Embryonic facial prominence (tissue), 1 donor: ENCODE results near the gene RAP1A.
"Not testable (repeated sequence)": the region's sequence is repeated elsewhere in the genome, so short reads cannot be mapped to it uniquely, and the experiment has no call there.

ENCODE experiments used
- DNase-seq: peaks from one replicate; pipeline ENCODE4 v3.0.0-alpha.2; 2016; ENCODE audit errors: extremely low spot score

Gene RAP1A

GRCh38 chr1:111737216-111738132 lies 117.9 kb downstream of the RAP1A start:
- no peak for DNase-seq

GRCh38 chr1:111738133-111738435 lies 118.5 kb downstream of the RAP1A start:
- DNase-seq: no peak

- DNase-seq: no peak
Observed at GRCh38 chr1:111738436-111739193, 119.0 kb downstream of the RAP1A start.

DNA sequence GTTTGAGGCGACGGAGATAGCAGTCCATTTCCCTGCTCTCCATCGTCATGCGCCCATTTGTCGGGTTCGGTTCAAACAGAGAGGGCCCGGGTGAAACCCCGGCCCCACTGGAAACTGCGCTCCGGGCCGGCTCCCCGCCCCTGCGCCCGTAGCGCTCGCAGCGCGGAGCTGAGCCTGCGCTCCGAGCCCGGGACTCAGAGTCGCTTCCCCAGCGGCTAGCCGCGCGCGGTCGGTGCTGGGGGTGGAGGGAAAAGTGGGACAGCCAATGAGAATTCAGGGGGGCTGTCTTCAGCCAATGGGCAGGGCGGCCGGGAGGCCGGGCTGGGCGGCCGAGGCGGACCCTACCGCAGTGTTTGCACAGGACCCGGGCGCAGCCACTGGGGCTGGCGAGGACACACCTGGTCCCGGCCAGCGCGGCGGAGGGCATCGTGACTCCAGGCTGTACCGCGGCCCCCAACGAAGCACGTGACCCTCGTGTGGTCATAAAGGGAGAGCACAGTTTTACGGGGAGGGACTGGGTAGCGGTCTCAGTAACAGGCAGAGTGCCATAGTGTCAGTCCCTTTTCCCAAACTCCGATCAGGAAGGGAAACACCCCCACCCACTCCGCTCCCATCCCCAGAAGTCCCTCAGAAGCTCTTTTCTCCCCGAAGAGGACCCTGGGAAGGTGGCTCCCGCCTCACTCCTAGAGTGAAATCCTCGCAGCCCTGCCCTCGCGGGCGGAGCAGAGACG lies 119.8 kb downstream of the RAP1A start, which contains the start of gene INKA2:
INKA2 (minus strand) TSS at position 202 of the 731 bp plus-strand sequence; CDS start at position 49, 153 bp downstream.
- DNase-seq: no peak

GRCh38 chr1:111739925-111740765 lies 120.6 kb downstream of the RAP1A start:
- no peak for DNase-seq

- DNase-seq: not testable (repeated sequence)
Observed at GRCh38 chr1:111742292-111742691, 122.7 kb downstream of the RAP1A start.

DNA sequence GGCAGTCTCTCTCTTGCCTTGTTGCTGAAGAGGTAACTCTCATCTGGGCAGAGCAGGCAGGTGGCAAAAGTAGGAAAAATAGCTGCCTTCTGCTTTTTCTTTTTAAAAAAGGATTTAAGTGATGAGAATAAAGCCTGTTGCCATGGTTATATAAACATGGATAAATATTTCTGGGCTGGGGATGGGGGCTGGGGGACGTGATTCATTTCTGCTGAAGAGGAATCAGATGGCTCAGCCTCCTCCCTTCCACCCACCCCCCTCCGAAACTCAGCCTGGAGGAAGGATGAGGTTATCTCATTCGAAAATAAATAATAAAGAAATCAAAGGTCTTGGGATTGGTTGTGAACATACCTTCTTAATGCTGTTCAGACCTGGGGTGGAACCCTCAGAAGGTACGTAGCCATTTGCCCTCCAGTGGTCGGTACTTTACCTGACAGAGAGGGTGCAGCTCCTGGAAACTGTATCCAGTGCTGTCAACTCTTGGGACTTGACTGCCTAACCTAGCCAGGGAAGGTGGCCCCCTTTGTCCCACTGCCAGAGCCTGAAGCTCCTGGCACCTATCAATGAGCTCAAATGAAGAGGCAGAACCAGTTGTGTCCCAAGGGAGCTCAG lies 123.5 kb downstream of the RAP1A start:
- no peak for DNase-seq

DNA sequence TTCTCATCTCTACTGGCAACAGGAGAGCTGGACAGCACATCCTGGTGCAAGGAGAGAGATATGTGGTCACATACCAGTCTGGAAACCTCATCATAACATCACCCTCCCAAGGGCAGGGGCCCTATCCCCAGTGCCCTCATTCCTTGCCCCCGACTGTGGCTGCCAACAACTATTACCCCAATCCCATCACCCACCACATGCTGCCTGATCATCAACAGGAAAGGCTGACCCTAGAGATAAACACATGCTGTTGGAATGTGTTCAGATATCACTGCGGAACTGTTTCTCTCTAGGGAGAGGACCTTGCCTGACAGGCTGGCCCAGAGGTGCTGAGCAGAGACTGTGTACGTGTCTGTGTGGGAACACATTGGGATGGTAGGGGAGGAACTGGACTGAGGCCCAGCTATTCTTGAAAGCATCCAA lies 124.1 kb downstream of the RAP1A start:
- no peak for DNase-seq

- DNase-seq: no peak
Observed at GRCh38 chr1:111745675-111746613, 126.4 kb downstream of the RAP1A start.

GRCh38 chr1:111746614-111746999 lies 127.0 kb downstream of the RAP1A start:
- no peak for DNase-seq

- no peak for DNase-seq
Observed at GRCh38 chr1:111747282-111747734, 127.7 kb downstream of the RAP1A start.

DNA sequence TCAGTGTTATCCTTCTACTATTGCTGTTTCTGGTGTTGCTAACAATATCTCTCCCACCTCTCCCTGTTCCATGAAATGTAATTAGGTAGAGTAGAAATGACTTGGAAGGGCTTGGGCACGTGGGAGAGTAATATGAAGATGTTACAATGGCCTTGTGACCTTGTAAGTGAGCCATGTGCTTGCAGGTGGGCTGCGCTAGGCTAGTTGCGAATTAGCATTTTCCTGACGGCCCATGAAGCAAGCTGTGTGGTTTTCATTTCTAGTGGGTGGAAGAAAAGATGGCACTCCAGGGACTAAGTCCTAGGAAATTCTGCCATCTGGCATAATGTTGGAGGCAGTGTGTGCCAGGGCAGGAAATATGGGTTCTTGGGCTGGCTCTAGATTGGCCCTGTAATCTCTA lies 128.4 kb downstream of the RAP1A start:
- DNase-seq: no peak

- DNase-seq: no peak
Observed at GRCh38 chr1:111749628-111750027, 130.0 kb downstream of the RAP1A start.

GRCh38 chr1:111750856-111751255 lies 131.3 kb downstream of the RAP1A start:
- DNase-seq: no peak

DNA sequence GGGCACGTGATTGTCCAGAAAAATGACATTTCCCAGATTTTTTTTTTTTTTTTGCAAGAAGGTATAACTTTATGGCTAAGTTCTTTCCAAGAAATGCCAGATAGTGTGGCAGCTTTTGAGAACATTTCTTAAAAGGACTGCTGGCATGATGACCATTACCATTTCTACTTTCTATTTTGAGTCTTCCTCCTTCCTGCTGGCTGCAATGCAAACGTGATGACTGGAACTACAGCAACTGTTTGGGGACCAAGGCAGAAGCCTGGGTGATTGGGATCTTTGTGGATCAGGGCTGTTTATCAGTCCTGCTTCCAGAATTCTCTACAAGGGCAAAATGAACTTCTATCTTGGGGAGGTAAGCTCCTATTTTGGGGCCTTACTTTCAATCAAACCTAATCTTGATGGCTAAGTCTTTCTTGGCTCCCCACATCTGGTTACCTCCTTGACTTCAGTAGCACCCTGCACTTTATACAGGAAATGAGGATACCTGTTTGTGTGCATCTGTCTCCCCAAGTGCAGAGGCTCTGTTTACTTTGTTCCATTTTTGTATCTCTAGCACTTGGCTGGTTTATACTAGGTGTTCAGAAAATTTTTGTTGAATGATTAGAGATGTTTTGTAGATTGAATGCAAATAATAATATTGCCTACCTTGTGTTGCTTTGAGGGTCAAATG lies 132.5 kb downstream of the RAP1A start:
- no peak for DNase-seq

DNA sequence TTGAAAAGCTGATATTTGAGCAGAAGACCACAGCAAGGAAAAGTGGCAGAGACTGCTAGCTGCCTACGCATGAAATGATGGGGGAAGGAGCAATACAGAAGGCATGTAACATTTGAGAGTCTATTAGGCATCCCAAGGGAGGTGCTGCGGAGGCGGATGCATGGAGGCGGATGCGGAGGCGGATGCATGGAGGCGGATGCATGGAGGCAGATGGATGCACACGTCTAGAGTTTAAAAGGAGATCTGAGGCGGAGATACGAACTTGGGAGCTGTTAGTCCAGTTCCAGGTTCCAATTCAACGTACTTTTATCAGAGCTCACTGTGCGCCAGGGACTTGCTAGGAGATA lies 135.4 kb downstream of the RAP1A start:
- peak; percentile 21 for DNase-seq

GRCh38 chr1:111755331-111756123 lies 135.9 kb downstream of the RAP1A start, which contains the start of gene DDX20:
Gene DDX20, plus strand, starts transcription at chr1:111755901. Its CDS starts 24 bp downstream, at chr1:111755925.
- DNase-seq: peak; percentile 94

DNA sequence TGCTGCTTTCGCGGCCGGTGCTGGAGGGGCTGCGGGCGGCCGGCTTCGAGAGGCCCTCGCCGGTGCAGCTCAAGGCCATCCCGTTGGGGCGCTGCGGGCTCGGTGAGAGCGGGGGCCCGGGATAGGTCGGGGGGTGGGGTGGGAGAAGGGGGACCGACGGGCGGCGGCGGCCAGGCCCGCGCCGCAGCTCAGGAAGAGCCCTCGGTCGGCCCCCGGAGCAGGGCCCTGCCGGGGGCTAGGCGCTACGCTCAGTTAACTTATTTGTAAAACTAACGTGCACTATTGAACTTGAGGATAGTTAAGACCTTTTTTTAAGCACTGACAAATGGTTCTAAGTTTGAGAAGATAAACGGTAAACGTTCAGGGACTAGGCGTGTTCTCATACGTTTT lies 136.5 kb downstream of the RAP1A start:
- DNase-seq: no peak
